Measurements from ENCODE around the gene PPP1R3F.

GRCh38 chrX:49225858-49226257 is 43.7 kb upstream of the PPP1R3F start:
- TF ChIP-seq TAF1 (IDR thresholded peaks at IDR 0.05; ENCODE audit: control insufficient read depth, extremely low read depth, insufficient read depth, low read length, severe bottlenecking) (no peak), KDM5B (IDR thresholded peaks at IDR 0.05; ENCODE audit: insufficient replicate concordance, low read depth, low read length) (no peak), ZNF707 (CRISPR knock-in tag; conservative IDR thresholded peaks at IDR 0.05) (no peak), REST (IDR thresholded peaks at IDR 0.05; ENCODE audit: borderline replicate concordance) (no peak), REST (CRISPR knock-in tag; IDR thresholded peaks at IDR 0.05; ENCODE audit: low read depth) (no peak), CTCF (IDR thresholded peaks at IDR 0.05 in 2 of 3, conservative IDR thresholded peaks at IDR 0.05 in 1 of 3; ENCODE audit: insufficient read depth in 2 of 3, low read depth in 1 of 3, low read length in 3 of 3) (no peak), ZNF395 (CRISPR knock-in tag; IDR thresholded peaks at IDR 0.05) (no peak), SNAPC5 (CRISPR knock-in tag; IDR thresholded peaks at IDR 0.05) (no peak), GTF2F1 (IDR thresholded peaks at IDR 0.05; ENCODE audit: low read depth, low read length) (no peak)

Data from K562 (cell line).